MCF 10A (cell line): Measurements from ENCODE around the gene SLC35G2. TPM values are rescaled to one million over a fixed set of nuclear protein-coding genes. Genes with fewer than 3 reads are reported as not detected.
"Not testable (repeated sequence)": the region's sequence is repeated elsewhere in the genome, so short reads cannot be mapped to it uniquely, and the experiment has no call there.

Source experiments
- BruUV-seq: library from RNA; stranded (reverse); fragments of 400-500 nt; replicated peaks from 2 replicates; lab custom pipeline; 2021; lab: Mats Ljungman, UMichigan
- CTCF ChIA-PET: fragments of 300-600 bp; sonication (Branson Sonifier 250); formaldehyde crosslinking; extraction: SDS; loops from one replicate; lab custom pipeline; 2021; ENCODE audit warnings: antibody characterized with exemption, inconsistent platforms; lab: Yijun Ruan, JAX
- POLR2A ChIA-PET: fragments of 300-600, 350-650 bp; sonication (Branson Sonifier 250); formaldehyde crosslinking; extraction: SDS; loops from one replicate; lab custom pipeline; 2020; ENCODE audit warnings: antibody characterized with exemption, inconsistent platforms; lab: Yijun Ruan, JAX
- DNase-seq: peaks from one replicate; pipeline ENCODE4 v3.0.0-alpha.2; 2018; ENCODE audit not compliant: unreplicated experiment
- H3K27ac Mint-ChIP-seq: one replicate; pipeline ENCODE4 v1.8.0; 2022; ENCODE audit warnings: mild to moderate bottlenecking, low read depth, mixed read lengths; ENCODE audit not compliant: unreplicated experiment
- H3K27me3 Mint-ChIP-seq: one replicate; pipeline ENCODE4 v1.8.0; 2022; ENCODE audit warnings: mixed read lengths; ENCODE audit not compliant: insufficient read depth, unreplicated experiment
- H3K36me3 Mint-ChIP-seq: one replicate; pipeline ENCODE4 v1.8.0; 2022; ENCODE audit warnings: mild to moderate bottlenecking, moderate library complexity, mixed read lengths; ENCODE audit not compliant: insufficient read depth, unreplicated experiment
- H3K4me1 Mint-ChIP-seq: one replicate; pipeline ENCODE4 v1.8.0; 2022; ENCODE audit warnings: mixed read lengths; ENCODE audit not compliant: insufficient read depth, unreplicated experiment
- H3K4me3 Mint-ChIP-seq: one replicate; pipeline ENCODE4 v1.8.0; 2022; ENCODE audit warnings: mild to moderate bottlenecking, moderate library complexity, mixed read lengths; ENCODE audit not compliant: unreplicated experiment
- H3K9me3 Mint-ChIP-seq: one replicate; pipeline ENCODE4 v1.8.0; 2022; ENCODE audit warnings: mixed read lengths; ENCODE audit not compliant: unreplicated experiment
- CTCF ChIP-seq: fragments of 200-600 bp; IDR thresholded peaks from one replicate; pipeline ENCODE4 v1.8.0; 2022; ENCODE audit warnings: antibody characterized with exemption, mild to moderate bottlenecking; ENCODE audit not compliant: unreplicated experiment
- intact Hi-C: fragments of 100-400 bp; cut with micrococcal nuclease; formaldehyde crosslinking; loops from 2 replicates; pipeline ENCODE4 v1.14.1; 2022
- total RNA-seq: library from RNA; stranded (reverse); gene quantifications from 2 replicates; pipeline ENCODE4 v1.2.3, GENCODE V29; 2022

Gene SLC35G2
- total RNA-seq, 1 experiment from 2014 or later, result 7.6 TPM

GRCh38 chr3:136891934-136892855, 73.3 kb downstream of the SLC35G2 start:
- no peaks in the 10 kb centered on the region for H3K27me3 Mint-ChIP-seq
- H3K36me3 Mint-ChIP-seq, result peaks cover 24% of the 10 kb centered on the region
- H3K4me3 Mint-ChIP-seq, result no peak overlapping the region
- ChIA-PET CTCF (no interaction called here), POLR2A (interaction anchor here (0.6 kb wide), 1 partner anchor 220 kb away, joined by 3 read pairs; no protein-coding TSS in a partner anchor)
- no TSS peak for BruUV-seq
- H3K27ac Mint-ChIP-seq, result no peak overlapping the region
- DNase-seq, result no peak
- intact Hi-C loops, result no loop called here
- TF ChIP-seq CTCF, result no peak
- H3K9me3 Mint-ChIP-seq, result no peaks in the 10 kb centered on the region
- peaks cover 22% of the 10 kb centered on the region for H3K4me1 Mint-ChIP-seq

- ChIA-PET POLR2A (interaction anchor here (0.9 kb wide), 1 partner anchor 9 kb away, joined by 3 read pairs; no protein-coding TSS in a partner anchor), CTCF (no interaction called here)
- peaks cover 13% of the 10 kb centered on the region for H3K36me3 Mint-ChIP-seq
- intact Hi-C loops, result no loop called here
- BruUV-seq, result no TSS peak
- H3K4me1 Mint-ChIP-seq, result peaks cover 16% of the 10 kb centered on the region
- no peak for TF ChIP-seq CTCF
- H3K4me3 Mint-ChIP-seq, result peak overlapping the region; percentile 3
- H3K27me3 Mint-ChIP-seq, result no peaks in the 10 kb centered on the region
- no peaks in the 10 kb centered on the region for H3K9me3 Mint-ChIP-seq
- peak; percentile 38 for DNase-seq
- peak overlapping the region; percentile 73 for H3K27ac Mint-ChIP-seq
These were observed 75.0 kb downstream of the SLC35G2 start for GRCh38 chr3:136893848-136894443.

- BruUV-seq, DNase-seq, H3K27ac Mint-ChIP-seq, H3K4me3 Mint-ChIP-seq, CTCF ChIA-PET, intact Hi-C loops, H3K27me3 Mint-ChIP-seq: not testable (repeated sequence)
- Mint-ChIP-seq H3K4me1 (peaks cover 24% of the 10 kb centered on the region), H3K36me3 (peaks cover 21% of the 10 kb centered on the region), H3K9me3 (peaks cover 11% of the 10 kb centered on the region)
- POLR2A ChIA-PET, result interaction anchor here (0.8 kb wide), 1 partner anchor 11 kb away, joined by 3 read pairs; no protein-coding TSS in a partner anchor
These were observed 78.2 kb downstream of the SLC35G2 start for GRCh38 chr3:136897171-136897570.

GRCh38 chr3:136898549-136898948, 79.6 kb downstream of the SLC35G2 start:
- intact Hi-C loops, result no loop called here
- Mint-ChIP-seq H3K4me1 (peaks cover 19% of the 10 kb centered on the region), H3K27ac (no peak overlapping the region), H3K27me3 (no peaks in the 10 kb centered on the region), H3K36me3 (peaks cover 21% of the 10 kb centered on the region), H3K4me3 (no peak overlapping the region), H3K9me3 (peaks cover 14% of the 10 kb centered on the region)
- no peak for DNase-seq
- ChIA-PET CTCF (interaction anchor here (0.6 kb wide), 3 partner anchors 58 to 1665 kb away, joined by 3 to 4 read pairs (median 3); no protein-coding TSS in a partner anchor), POLR2A (interaction anchor here (0.7 to 1.2 kb wide), 2 partner anchors 12 to 13 kb away, joined by 3 read pairs; no protein-coding TSS in a partner anchor)
- no TSS peak for BruUV-seq
- no peak for TF ChIP-seq CTCF
